Mucosa of descending colon (tissue), 3 donors: ENCODE results near the gene LAP3. TPM values are rescaled to one million over a fixed set of nuclear protein-coding genes. Genes with fewer than 3 reads are reported as not detected.

Experiments
- ATAC-seq: fragments of 200-7000 bp; cut with Tn5 transposase; one replicate; pipeline ENCODE4 v1.9.1; 2020; ENCODE audit warnings: mild to moderate bottlenecking, moderate library complexity
- DNase-seq, 3 donors: peaks; one replicate each; pipeline ENCODE4 v3.0.0-alpha.2; 2020
- H3K36me3 ChIP-seq: fragments of 200-600 bp; one replicate; pipeline ENCODE4 v1.8.0; 2021; ENCODE audit warnings: low read depth, mild to moderate bottlenecking
- H3K4me1 ChIP-seq: fragments of 200-600 bp; one replicate; pipeline ENCODE4 v1.8.0; 2021; ENCODE audit warnings: low read depth, mild to moderate bottlenecking
- H3K4me3 ChIP-seq: fragments of 200-600 bp; one replicate; pipeline ENCODE4 v1.8.0; 2021; ENCODE audit warnings: mild to moderate bottlenecking
- H3K9me3 ChIP-seq: fragments of 200-600 bp; one replicate; pipeline ENCODE4 v1.8.0; 2021; ENCODE audit warnings: mild to moderate bottlenecking
- intact Hi-C, 2 donors: fragments of 100-400 bp; cut with DNase I in 1 of 2; cut with micrococcal nuclease in 1 of 2; formaldehyde crosslinking; loops; one replicate each; pipeline versions ENCODE4 v1.11.0 to v1.11.1; 2022; cut with DNase I, micrococcal nuclease
- total RNA-seq, 3 donors: library from RNA; stranded (reverse); fragmentation: NEBNext Ultra II Directional in 2 of 3; extraction: Animal tissue kit (Norgen Biotek cat#: 25700) in 2 of 3; gene quantifications; one replicate each; pipeline versions ENCODE4 v1.2.1 to v1.2.4, GENCODE V29; 2021 to 2023
- TF ChIP-seq, protein P1 (sequence below): fragments of 200-600 bp; IDR thresholded peaks from one replicate; pipeline ENCODE4 v1.8.0; 2022; ENCODE audit warnings: antibody characterized with exemption, mild to moderate bottlenecking
- donor health status: DM: no; HTN: no; CAD: no; lungs with moderate emphysema.
- donor health status: DM: no; HTN: no; CAD: no.
- donor health status: DM: no; HTN: yes; CAD: no.

The LAP3 gene
- total RNA-seq, 3 donors from 2014 or later: 55.6 to 112 (median 66.2) TPM

DNA sequence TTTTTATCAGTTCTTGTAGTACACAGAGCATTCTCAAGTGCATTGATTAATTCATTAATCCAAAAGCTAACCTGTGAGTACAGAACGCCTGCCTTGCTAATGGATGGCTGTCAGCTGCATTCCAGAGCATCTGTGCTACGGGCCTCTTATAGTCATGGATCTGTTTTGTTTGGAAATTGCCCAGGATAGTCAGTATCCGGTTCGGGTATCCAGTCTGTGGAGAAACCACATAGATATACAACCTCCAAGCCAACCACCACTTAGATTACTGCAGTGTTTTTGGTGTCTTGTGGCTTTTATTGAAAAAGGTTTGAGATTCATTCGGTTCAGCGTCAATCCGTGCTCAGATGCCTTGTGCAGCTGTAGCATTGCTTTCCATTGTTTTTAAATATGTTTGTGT is 4.0 kb downstream of the LAP3 start:
- TF ChIP-seq, protein P1, sequence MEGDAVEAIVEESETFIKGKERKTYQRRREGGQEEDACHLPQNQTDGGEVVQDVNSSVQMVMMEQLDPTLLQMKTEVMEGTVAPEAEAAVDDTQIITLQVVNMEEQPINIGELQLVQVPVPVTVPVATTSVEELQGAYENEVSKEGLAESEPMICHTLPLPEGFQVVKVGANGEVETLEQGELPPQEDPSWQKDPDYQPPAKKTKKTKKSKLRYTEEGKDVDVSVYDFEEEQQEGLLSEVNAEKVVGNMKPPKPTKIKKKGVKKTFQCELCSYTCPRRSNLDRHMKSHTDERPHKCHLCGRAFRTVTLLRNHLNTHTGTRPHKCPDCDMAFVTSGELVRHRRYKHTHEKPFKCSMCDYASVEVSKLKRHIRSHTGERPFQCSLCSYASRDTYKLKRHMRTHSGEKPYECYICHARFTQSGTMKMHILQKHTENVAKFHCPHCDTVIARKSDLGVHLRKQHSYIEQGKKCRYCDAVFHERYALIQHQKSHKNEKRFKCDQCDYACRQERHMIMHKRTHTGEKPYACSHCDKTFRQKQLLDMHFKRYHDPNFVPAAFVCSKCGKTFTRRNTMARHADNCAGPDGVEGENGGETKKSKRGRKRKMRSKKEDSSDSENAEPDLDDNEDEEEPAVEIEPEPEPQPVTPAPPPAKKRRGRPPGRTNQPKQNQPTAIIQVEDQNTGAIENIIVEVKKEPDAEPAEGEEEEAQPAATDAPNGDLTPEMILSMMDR: no peak
- H3K9me3 ChIP-seq: no peaks in the 10 kb centered on the region
- peaks cover 12% of the 10 kb centered on the region for H3K4me1 ChIP-seq
- H3K36me3 ChIP-seq: peaks cover 3% of the 10 kb centered on the region
- DNase-seq (no peak), ATAC-seq (no peak)
- H3K4me3 ChIP-seq: no peak overlapping the region
- intact Hi-C loops: no loop called here

DNA sequence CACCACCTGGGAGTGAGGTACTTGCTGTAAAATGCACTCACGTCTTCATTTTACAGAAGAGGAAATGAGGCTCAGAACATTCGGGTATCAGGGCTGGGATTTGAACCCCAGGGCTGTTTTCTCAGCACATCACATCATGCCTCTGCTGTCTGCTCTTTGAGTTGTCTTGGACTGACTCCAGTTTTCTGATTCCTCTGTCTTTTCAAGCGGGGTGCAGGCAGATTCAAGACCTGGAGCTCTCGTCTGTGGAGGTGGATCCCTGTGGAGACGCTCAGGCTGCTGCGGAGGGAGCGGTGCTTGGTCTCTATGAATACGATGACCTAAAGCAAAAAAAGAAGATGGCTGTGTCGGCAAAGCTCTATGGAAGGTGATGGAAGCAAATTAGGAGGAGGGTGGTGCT is 6.3 kb downstream of the LAP3 start:
- Histone ChIP-seq H3K4me3 (no peak overlapping the region), H3K4me1 (peaks cover 6% of the 10 kb centered on the region), H3K36me3 (peaks cover 6% of the 10 kb centered on the region), H3K9me3 (no peaks in the 10 kb centered on the region)
- intact Hi-C loops: no loop called here
- no peak for DNase-seq
- TF ChIP-seq, protein P1: no peak
- no peak for ATAC-seq

DNA sequence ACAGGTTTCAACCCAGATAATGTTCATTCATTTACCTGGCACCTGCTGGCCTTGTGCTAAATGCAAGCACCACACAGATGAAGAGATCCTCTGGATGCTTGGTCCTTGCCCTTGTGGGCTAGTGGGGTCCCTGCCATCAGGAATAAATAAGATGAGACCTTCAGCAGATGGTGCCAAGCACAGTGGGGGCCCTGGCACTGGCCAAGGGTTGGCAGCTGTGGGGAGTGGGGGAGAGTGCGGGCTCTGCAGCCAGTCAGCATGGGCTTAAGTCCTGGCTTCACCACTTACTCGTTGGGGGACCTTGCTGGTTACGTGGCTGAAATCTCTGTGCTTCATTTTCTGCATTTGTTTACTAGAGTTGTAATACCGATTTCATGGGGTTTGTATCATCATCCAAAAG is 6.9 kb downstream of the LAP3 start:
- peaks cover 1% of the 10 kb centered on the region for H3K4me1 ChIP-seq
- ATAC-seq: no peak
- TF ChIP-seq, protein P1: no peak
- no peak for DNase-seq
- H3K36me3 ChIP-seq: peaks cover 11% of the 10 kb centered on the region
- intact Hi-C loops: no loop called here
- H3K9me3 ChIP-seq: no peaks in the 10 kb centered on the region
- no peak overlapping the region for H3K4me3 ChIP-seq

DNA sequence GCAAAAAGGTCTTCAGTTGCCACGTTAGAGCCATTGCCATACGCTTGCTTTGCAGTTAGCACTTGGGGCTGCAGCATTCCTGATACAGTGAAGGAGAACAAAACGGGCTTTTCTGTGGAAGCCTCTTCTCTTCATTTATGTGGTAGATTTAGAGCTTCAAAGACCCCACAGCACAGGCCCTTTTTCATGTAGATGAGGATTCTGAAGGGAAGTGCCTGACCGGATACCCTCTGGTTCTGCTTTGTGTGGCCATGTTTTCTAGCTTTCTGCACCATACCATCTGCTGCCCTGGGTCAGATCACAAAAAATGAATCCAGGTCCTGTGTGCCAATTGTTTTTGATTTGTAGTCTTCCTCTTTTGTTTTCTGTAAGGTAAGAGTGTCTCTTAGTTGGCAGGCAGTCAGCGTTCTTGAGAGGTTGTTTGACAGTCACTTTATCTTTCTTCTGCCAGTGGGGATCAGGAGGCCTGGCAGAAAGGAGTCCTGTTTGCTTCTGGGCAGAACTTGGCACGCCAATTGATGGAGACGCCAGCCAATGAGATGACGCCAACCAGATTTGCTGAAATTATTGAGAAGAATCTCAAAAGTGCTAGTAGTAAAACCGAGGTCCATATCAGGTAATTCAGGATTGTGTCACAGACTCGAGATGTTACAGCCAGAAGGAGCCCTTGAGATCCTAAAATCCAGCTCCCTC is 7.7 kb downstream of the LAP3 start:
- H3K36me3 ChIP-seq: peaks cover 11% of the 10 kb centered on the region
- no peak overlapping the region for H3K4me3 ChIP-seq
- TF ChIP-seq, protein P1: no peak

DNA sequence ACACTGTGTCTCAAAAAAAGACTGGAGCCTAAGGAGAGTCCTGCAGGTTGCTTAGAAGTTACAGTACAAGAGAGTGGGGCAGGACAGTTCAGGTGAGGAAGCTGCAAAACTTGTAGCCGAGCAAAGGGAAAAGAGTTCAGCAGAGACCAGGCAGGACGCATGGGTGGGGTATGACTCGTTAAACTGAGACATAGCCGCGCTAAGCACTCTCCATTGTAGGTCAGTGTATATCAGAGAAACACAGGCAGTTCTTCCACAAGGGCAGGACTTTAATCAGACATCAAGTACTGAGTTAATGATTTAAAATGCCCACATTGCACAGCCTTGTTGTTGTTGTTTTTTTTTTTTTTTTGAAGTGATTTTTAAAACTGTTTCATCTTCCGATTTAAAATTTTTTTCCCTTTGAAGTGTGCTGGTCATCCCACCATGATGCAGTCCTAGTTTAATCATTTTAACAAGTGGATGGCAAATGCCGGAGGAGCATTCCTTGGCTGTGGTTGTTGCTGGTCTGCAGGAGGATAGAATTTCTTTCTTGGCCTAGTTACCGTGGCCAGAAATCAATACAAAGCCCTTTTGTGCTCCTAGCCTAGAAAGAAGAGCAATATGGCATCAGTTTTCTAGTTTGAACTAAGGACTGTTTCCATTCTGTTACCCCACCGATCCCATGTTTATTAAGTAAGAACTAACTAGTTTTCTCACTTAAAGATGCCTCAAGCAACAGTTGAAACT is 10.3 kb downstream of the LAP3 start:
- ATAC-seq (no peak), DNase-seq (no peak)
- H3K4me1 ChIP-seq: no peaks in the 10 kb centered on the region
- H3K9me3 ChIP-seq: no peaks in the 10 kb centered on the region
- intact Hi-C loops: no loop called here
- H3K4me3 ChIP-seq: no peak overlapping the region
- peaks cover 11% of the 10 kb centered on the region for H3K36me3 ChIP-seq
- TF ChIP-seq, protein P1: no peak

More for the DNA sequence above, 7.7 kb downstream of the LAP3 start:
- no peaks in the 10 kb centered on the region for H3K9me3 ChIP-seq
- ATAC-seq (no peak), DNase-seq (no peak)
- intact Hi-C loops: no loop called here
- H3K4me1 ChIP-seq: no peaks in the 10 kb centered on the region
